ENCODE results near the gene SLC22A7.

The SLC22A7 gene

GRCh38 chr6:43274916-43275597, 23.0 kb upstream of the SLC22A7 start:
- ATAC-seq = peak; percentile 37
- TF ChIP-seq ZNF70 (CRISPR knock-in tag; IDR thresholded peaks at IDR 0.05) = no peak
- no peak for TF ChIP-seq OSR1 (CRISPR knock-in tag; IDR thresholded peaks at IDR 0.05)
- no peak for TF ChIP-seq TOX (CRISPR knock-in tag; IDR thresholded peaks at IDR 0.05; ENCODE audit: borderline replicate concordance)
- TF ChIP-seq TCF4 (CRISPR knock-in tag; IDR thresholded peaks at IDR 0.05; ENCODE audit: borderline replicate concordance) = no peak
- TF ChIP-seq ZFP30 (CRISPR knock-in tag; IDR thresholded peaks at IDR 0.05) = no peak
- TF ChIP-seq POU6F1 (CRISPR knock-in tag; IDR thresholded peaks at IDR 0.05; ENCODE audit: borderline replicate concordance, low read depth) = no peak
- no peak for TF ChIP-seq ARNTL (CRISPR knock-in tag; IDR thresholded peaks at IDR 0.05; ENCODE audit: borderline replicate concordance, low read depth)
- no peak for TF ChIP-seq CREB5 (CRISPR knock-in tag; IDR thresholded peaks at IDR 0.05; ENCODE audit: low read depth)
- TF ChIP-seq TSHZ2 (CRISPR knock-in tag; IDR thresholded peaks at IDR 0.05) = no peak
- TF ChIP-seq SNAI2 (CRISPR knock-in tag; IDR thresholded peaks at IDR 0.05) = no peak
- no peak for TF ChIP-seq BACH2 (CRISPR knock-in tag; IDR thresholded peaks at IDR 0.05; ENCODE audit: borderline replicate concordance)
- TF ChIP-seq GLIS3 (CRISPR knock-in tag; IDR thresholded peaks at IDR 0.05) = no peak
- TF ChIP-seq CSDC2 (CRISPR knock-in tag; IDR thresholded peaks at IDR 0.05) = no peak
- TF ChIP-seq ISL1 (CRISPR knock-in tag; IDR thresholded peaks at IDR 0.05) = no peak

GRCh38 chr6:43275801-43276576, 22.1 kb upstream of the SLC22A7 start:
- TF ChIP-seq OSR1 (CRISPR knock-in tag; IDR thresholded peaks at IDR 0.05) (no peak), ZFP3 (CRISPR knock-in tag; IDR thresholded peaks at IDR 0.05) (no peak), ISL1 (CRISPR knock-in tag; IDR thresholded peaks at IDR 0.05) (no peak)
- no peak for ATAC-seq

- TF ChIP-seq POU6F1 (CRISPR knock-in tag; IDR thresholded peaks at IDR 0.05; ENCODE audit: borderline replicate concordance, low read depth) = no peak
- TF ChIP-seq PATZ1 (CRISPR knock-in tag; IDR thresholded peaks at IDR 0.05; ENCODE audit: borderline replicate concordance) = no peak
- no peak for ATAC-seq
Observed at GRCh38 chr6:43276577-43277305, 21.3 kb upstream of the SLC22A7 start.

All from SK-N-SH treated with all-trans-retinoic acid at 6 μM for 48 hours (cell line).